ENCODE measurements around the gene CDKN1C.

DNA sequence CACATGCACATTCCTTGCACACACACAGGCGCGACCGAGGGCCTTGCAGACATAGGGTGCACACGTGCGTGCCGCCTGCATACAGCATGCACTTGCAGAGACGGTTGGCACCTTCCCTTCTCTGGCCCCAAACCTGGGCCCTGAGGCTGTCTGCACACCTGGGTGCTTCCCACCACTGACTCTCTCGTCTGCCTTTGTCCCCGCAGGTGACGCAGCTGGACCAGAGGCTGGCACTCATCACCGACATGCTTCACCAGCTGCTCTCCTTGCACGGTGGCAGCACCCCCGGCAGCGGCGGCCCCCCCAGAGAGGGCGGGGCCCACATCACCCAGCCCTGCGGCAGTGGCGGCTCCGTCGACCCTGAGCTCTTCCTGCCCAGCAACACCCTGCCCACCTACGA lies 38.0 kb downstream of the CDKN1C start:
- TF ChIP-seq, protein P1, sequence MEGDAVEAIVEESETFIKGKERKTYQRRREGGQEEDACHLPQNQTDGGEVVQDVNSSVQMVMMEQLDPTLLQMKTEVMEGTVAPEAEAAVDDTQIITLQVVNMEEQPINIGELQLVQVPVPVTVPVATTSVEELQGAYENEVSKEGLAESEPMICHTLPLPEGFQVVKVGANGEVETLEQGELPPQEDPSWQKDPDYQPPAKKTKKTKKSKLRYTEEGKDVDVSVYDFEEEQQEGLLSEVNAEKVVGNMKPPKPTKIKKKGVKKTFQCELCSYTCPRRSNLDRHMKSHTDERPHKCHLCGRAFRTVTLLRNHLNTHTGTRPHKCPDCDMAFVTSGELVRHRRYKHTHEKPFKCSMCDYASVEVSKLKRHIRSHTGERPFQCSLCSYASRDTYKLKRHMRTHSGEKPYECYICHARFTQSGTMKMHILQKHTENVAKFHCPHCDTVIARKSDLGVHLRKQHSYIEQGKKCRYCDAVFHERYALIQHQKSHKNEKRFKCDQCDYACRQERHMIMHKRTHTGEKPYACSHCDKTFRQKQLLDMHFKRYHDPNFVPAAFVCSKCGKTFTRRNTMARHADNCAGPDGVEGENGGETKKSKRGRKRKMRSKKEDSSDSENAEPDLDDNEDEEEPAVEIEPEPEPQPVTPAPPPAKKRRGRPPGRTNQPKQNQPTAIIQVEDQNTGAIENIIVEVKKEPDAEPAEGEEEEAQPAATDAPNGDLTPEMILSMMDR (IDR thresholded peaks at IDR 0.05): no peak
- TF ChIP-seq POLR2A (IDR thresholded peaks at IDR 0.05): no peak
- TF ChIP-seq POLR2AphosphoS5 (IDR thresholded peaks at IDR 0.05): no peak
